ENCODE measurements around the gene SLC9A3. TPM values are rescaled to one million over a fixed set of nuclear protein-coding genes. Genes with fewer than 3 reads are reported as not detected.

The SLC9A3 gene
- total RNA-seq, 2 experiments from 2014 or later = 2.3 to 2.5 TPM

DNA sequence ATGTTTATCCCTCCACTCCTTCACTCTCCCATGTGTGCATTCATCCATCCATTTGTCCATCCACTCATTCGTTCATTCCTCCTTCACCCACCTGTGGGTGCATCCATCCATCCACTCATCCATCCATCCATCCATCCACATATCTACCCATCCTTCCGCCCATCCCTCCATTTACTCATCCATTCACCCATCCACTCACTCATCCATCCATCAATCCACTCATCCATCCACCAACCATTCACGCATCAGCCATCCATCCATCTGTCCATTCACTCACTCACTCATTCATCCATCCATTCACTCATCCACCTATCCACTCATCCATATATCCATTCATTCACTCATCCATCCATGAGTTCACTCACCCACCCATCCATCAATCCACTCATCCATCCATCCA lies 7.3 kb downstream of the SLC9A3 start:
- H3K4me1 ChIP-seq (ENCODE audit: insufficient read depth, low read length) = no peaks in the 10 kb centered on the region
- Mint-ChIP-seq H3K36me3 (ENCODE audit: low read depth) (no peaks in the 10 kb centered on the region), H3K27ac (no peak overlapping the region), H3K27me3 (peaks cover 46% of the 10 kb centered on the region), H3K4me1 (ENCODE audit: low read depth) (no peaks in the 10 kb centered on the region), H3K9me3 (no peaks in the 10 kb centered on the region), H3K4me3 (no peak overlapping the region)
- no peak overlapping the region for H3K4me3 ChIP-seq (ENCODE audit: low read length)
- H3K36me3 ChIP-seq (ENCODE audit: insufficient read depth, low read length) = no peaks in the 10 kb centered on the region
- ATAC-seq (ENCODE audit: poor library complexity) = no peak
- no peak for TF ChIP-seq CTCF (IDR thresholded peaks at IDR 0.05)
- peaks cover 13 to 17% of the 10 kb centered on the region in 2 experiments for H3K27me3 ChIP-seq (ENCODE audit: control insufficient read depth in 1 of 2, insufficient read depth in 2 of 2, low read length in 2 of 2)
- POLR2A ChIA-PET = no interaction called here
- H3K27ac ChIP-seq (ENCODE audit: low read depth in 1 of 2, low read length in 2 of 2) = no peak overlapping the region
- intact Hi-C loops (cut with DNase I, micrococcal nuclease) = no loop called here
- DNase-seq = no peak
- CTCF ChIA-PET = no interaction called here
- H3K9me3 ChIP-seq (ENCODE audit: control insufficient read depth in 1 of 2, insufficient read depth in 1 of 2, low read length in 2 of 2) = peaks cover 0 to 9% of the 10 kb centered on the region in 2 experiments

DNA sequence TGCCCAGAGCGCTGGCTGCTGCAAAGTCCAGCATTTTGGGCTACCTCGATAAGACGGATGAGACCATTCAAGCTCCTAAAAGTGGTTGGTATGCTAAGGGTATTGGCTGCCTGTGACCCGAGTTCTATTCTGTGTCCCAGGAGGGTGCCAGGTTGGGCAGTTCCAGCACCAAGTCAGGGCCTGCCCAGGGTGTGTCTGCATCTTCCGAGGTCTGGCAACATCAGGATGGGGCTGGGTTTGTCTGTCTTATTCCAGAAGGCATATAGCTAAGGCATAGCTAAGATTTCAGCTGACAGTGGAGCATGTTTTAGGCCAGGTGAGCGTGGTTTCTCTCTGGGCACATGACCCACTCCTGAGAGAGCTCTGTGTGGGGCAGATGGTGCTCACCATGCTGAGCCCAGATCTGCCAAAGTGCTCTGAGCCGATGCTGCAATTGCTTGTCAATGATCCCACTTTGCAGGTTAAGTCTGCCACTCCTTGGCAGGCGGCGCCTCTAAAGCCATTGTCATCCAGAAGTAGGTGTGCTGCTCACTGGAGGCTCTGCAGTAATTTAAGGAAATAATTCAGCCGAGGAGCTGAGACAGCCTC lies 7.8 kb downstream of the SLC9A3 start:
- Mint-ChIP-seq H3K27me3 (peaks cover 40% of the 10 kb centered on the region), H3K4me3 (no peak overlapping the region), H3K9me3 (no peaks in the 10 kb centered on the region), H3K4me1 (ENCODE audit: low read depth) (no peaks in the 10 kb centered on the region), H3K36me3 (ENCODE audit: low read depth) (no peaks in the 10 kb centered on the region), H3K27ac (no peak overlapping the region)
- TF ChIP-seq CTCF (IDR thresholded peaks at IDR 0.05) = no peak
- ChIA-PET CTCF (no interaction called here), POLR2A (no interaction called here)
- no peak overlapping the region for H3K27ac ChIP-seq (ENCODE audit: low read depth in 1 of 2, low read length in 2 of 2)
- no peaks in the 10 kb centered on the region for H3K4me1 ChIP-seq (ENCODE audit: insufficient read depth, low read length)
- no peak for DNase-seq
- intact Hi-C loops (cut with DNase I, micrococcal nuclease) = no loop called here
- ATAC-seq (ENCODE audit: poor library complexity) = no peak
- H3K27me3 ChIP-seq (ENCODE audit: control insufficient read depth in 1 of 2, insufficient read depth in 2 of 2, low read length in 2 of 2) = peaks cover 7 to 11% of the 10 kb centered on the region in 2 experiments
- peaks cover 0 to 9% of the 10 kb centered on the region in 2 experiments for H3K9me3 ChIP-seq (ENCODE audit: control insufficient read depth in 1 of 2, insufficient read depth in 1 of 2, low read length in 2 of 2)
- no peak overlapping the region for H3K4me3 ChIP-seq (ENCODE audit: low read length)
- no peaks in the 10 kb centered on the region for H3K36me3 ChIP-seq (ENCODE audit: insufficient read depth, low read length)

DNA sequence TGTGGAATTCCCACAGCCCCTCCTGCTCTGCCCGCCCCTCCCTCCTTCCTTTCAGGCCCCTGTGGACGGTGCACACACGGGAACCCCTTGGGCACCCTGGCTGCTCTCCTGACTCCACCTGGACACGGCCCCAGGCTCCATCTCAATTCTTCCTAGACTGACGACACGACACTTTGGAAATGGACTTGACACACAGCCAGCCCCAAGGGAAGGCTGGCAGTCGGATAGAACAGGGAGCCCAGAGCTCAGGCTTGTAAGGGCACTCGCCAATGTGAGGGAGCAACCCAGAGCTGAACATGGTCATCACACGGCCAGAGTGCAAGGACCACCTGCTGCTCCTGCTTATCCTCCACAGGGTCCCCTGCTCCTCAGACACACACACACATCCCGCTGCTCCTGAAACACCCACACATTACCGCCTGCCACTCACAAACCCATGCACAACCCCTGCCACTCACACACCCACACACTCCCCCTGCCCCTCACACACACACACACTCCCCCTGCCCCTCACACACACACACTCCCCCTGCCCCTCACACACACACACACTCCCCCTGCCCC lies 8.9 kb downstream of the SLC9A3 start:
- peaks cover 36% of the 10 kb centered on the region for H3K27me3 Mint-ChIP-seq
- ChIA-PET CTCF (no interaction called here), POLR2A (no interaction called here)
- H3K36me3 Mint-ChIP-seq (ENCODE audit: low read depth) = no peaks in the 10 kb centered on the region
- no peak overlapping the region for H3K27ac Mint-ChIP-seq
- H3K4me1 ChIP-seq (ENCODE audit: insufficient read depth, low read length) = no peaks in the 10 kb centered on the region
- H3K9me3 ChIP-seq (ENCODE audit: control insufficient read depth in 1 of 2, insufficient read depth in 1 of 2, low read length in 2 of 2) = no peaks in the 10 kb centered on the region
- ATAC-seq (ENCODE audit: poor library complexity) = no peak
- H3K27me3 ChIP-seq (ENCODE audit: control insufficient read depth in 1 of 2, insufficient read depth in 2 of 2, low read length in 2 of 2) = peaks cover 7 to 11% of the 10 kb centered on the region in 2 experiments
- no peak overlapping the region for H3K27ac ChIP-seq (ENCODE audit: low read depth in 1 of 2, low read length in 2 of 2)
- no peak for TF ChIP-seq CTCF (IDR thresholded peaks at IDR 0.05)
- H3K4me3 ChIP-seq (ENCODE audit: low read length) = no peak overlapping the region
- no peaks in the 10 kb centered on the region for H3K9me3 Mint-ChIP-seq
- H3K4me1 Mint-ChIP-seq (ENCODE audit: low read depth) = no peaks in the 10 kb centered on the region
- no peak overlapping the region for H3K4me3 Mint-ChIP-seq
- no peaks in the 10 kb centered on the region for H3K36me3 ChIP-seq (ENCODE audit: insufficient read depth, low read length)
- DNase-seq = no peak
- intact Hi-C loops (cut with DNase I, micrococcal nuclease) = no loop called here
